Fibroblast of lung (primary cell): Measurements from ENCODE around the gene SLMAP. TPM values are rescaled to one million over a fixed set of nuclear protein-coding genes. Genes with fewer than 3 reads are reported as not detected.

Source experiments
- DNase-seq, 2 donors: peaks; one replicate each; pipeline versions ENCODE4 v3.0.0 to v3.0.0-alpha.2; 2010; ENCODE audit warnings: low read depth in 2 of 2
- H2AFZ ChIP-seq: 2 replicates; pipeline ENCODE4 v1.5.1; 2012; ENCODE audit warnings: low read length, control low read depth, inconsistent platforms
- H3K27ac ChIP-seq: 2 replicates; pipeline ENCODE4 v1.5.1; 2011; ENCODE audit warnings: low read length, control low read depth; ENCODE audit not compliant: insufficient read depth
- H3K27me3 ChIP-seq: 2 replicates; pipeline ENCODE4 v1.5.1; 2011; ENCODE audit warnings: mild to moderate bottlenecking, low read length; ENCODE audit not compliant: control insufficient read depth, insufficient read depth
- H3K36me3 ChIP-seq: 2 replicates; pipeline ENCODE4 v1.5.1; 2011; ENCODE audit warnings: low read length; ENCODE audit not compliant: control insufficient read depth, insufficient read depth
- H3K4me1 ChIP-seq: 2 replicates; pipeline ENCODE4 v1.5.1; 2011; ENCODE audit warnings: low read length; ENCODE audit not compliant: control insufficient read depth, insufficient read depth; ENCODE audit errors: extremely low read depth
- H3K4me2 ChIP-seq: 2 replicates; pipeline ENCODE4 v1.5.1; 2011; ENCODE audit warnings: low read length, control low read depth; ENCODE audit not compliant: insufficient read depth; ENCODE audit errors: extremely low read depth
- H3K4me3 ChIP-seq, 4 experiments: fragments of 200-600 bp in 1 of 4; sonication (generic) in 1 of 4; replicated peaks in 1 of 4; 2 replicates each; pipeline ENCODE4 v1.5.1; 2011 to 2016; ENCODE audit warnings: low read length in 4 of 4, low read depth in 3 of 4, mild to moderate bottlenecking in 3 of 4, control low read depth in 2 of 4, inconsistent platforms in 1 of 4, mixed read lengths in 1 of 4; ENCODE audit not compliant: insufficient read depth in 1 of 4; ENCODE audit errors: control extremely low read depth in 1 of 4
- H3K79me2 ChIP-seq: 2 replicates; pipeline ENCODE4 v1.5.1; 2012; ENCODE audit warnings: mild to moderate bottlenecking, low read length, inconsistent platforms; ENCODE audit not compliant: control insufficient read depth, insufficient read depth
- H3K9ac ChIP-seq: 2 replicates; pipeline ENCODE4 v1.5.1; 2011; ENCODE audit warnings: mild to moderate bottlenecking, low read length, control low read depth; ENCODE audit not compliant: insufficient read depth
- H3K9me3 ChIP-seq: 2 replicates; pipeline ENCODE4 v1.5.1; 2012; ENCODE audit warnings: low read depth, low read length; ENCODE audit not compliant: control insufficient read depth, insufficient read depth
- H4K20me1 ChIP-seq: 2 replicates; pipeline ENCODE4 v1.5.1; 2011; ENCODE audit warnings: low read length; ENCODE audit not compliant: control insufficient read depth, insufficient read depth; ENCODE audit errors: extremely low read depth
- CTCF ChIP-seq, 2 donors: IDR thresholded peaks in 1 of 2; conservative IDR thresholded peaks in 1 of 2; 1 replicate in 1 of 2; 2 replicates in 1 of 2; pipeline ENCODE4 v1.5.1; 2011 to 2012; ENCODE audit warnings: low read length in 2 of 2, control low read depth in 1 of 2, inconsistent platforms in 1 of 2, low read depth in 1 of 2, mild to moderate bottlenecking in 1 of 2
- EZH2 ChIP-seq: IDR thresholded peaks from 2 replicates; pipeline ENCODE4 v1.5.1; 2012; ENCODE audit warnings: low read length, control low read depth, mild to moderate bottlenecking; ENCODE audit errors: missing control alignments
- polyA plus RNA-seq, 2 donors: library from polyadenylated mRNA; depleted of rRNA in 1 of 2; stranded (reverse) in 1 of 2; unstranded in 1 of 2; fragments of >200 nt; gene quantifications; 2 replicates each; pipeline ENCODE4 v1.2.1, GENCODE V29; 2011 to 2012; ENCODE audit warnings: missing spikeins in 1 of 2
- total RNA-seq: library from RNA; depleted of rRNA; stranded (reverse); fragments of >200 nt; gene quantifications from 2 replicates; pipeline ENCODE4 v1.2.1, GENCODE V29; 2014

Gene SLMAP
- total and polyA plus RNA-seq, 2 donors (not counting 1 experiment from before 2014, with no cell fraction given) = 35.3 to 55.5 TPM

GRCh38 chr3:57809609-57809968, 53.5 kb downstream of the SLMAP start:
- Histone ChIP-seq H3K27me3 (no peaks in the 10 kb centered on the region), H3K4me1 (no peaks in the 10 kb centered on the region), H3K27ac (no peak overlapping the region), H4K20me1 (no peaks in the 10 kb centered on the region), H3K4me3 (no peak overlapping the region), H3K36me3 (no peaks in the 10 kb centered on the region), H3K9ac (no peak overlapping the region), H2AFZ (no peak overlapping the region), H3K79me2 (peaks cover 41% of the 10 kb centered on the region), H3K9me3 (no peaks in the 10 kb centered on the region), H3K4me2 (no peak overlapping the region)
- TF ChIP-seq CTCF (conservative IDR thresholded peaks at IDR 0.05 in 1 of 2, IDR thresholded peaks at IDR 0.05 in 1 of 2; ENCODE audit: low read depth in 1 of 2, low read length in 2 of 2) (no peak), EZH2 (no peak)
- DNase-seq = no peak

- H3K9ac ChIP-seq = no peak overlapping the region
- no peaks in the 10 kb centered on the region for H3K27me3 ChIP-seq
- no peaks in the 10 kb centered on the region for H3K36me3 ChIP-seq
- H3K4me1 ChIP-seq = no peaks in the 10 kb centered on the region
- no peak overlapping the region for H3K4me2 ChIP-seq
- H3K4me3 ChIP-seq = no peak overlapping the region
- TF ChIP-seq EZH2 (no peak), CTCF (conservative IDR thresholded peaks at IDR 0.05 in 1 of 2, IDR thresholded peaks at IDR 0.05 in 1 of 2; ENCODE audit: low read depth in 1 of 2, low read length in 2 of 2) (no peak)
- no peaks in the 10 kb centered on the region for H4K20me1 ChIP-seq
- DNase-seq = no peak
- peaks cover 43% of the 10 kb centered on the region for H3K79me2 ChIP-seq
- no peaks in the 10 kb centered on the region for H3K9me3 ChIP-seq
- H3K27ac ChIP-seq = no peak overlapping the region
- H2AFZ ChIP-seq = no peak overlapping the region
These were observed 53.9 kb downstream of the SLMAP start for GRCh38 chr3:57810048-57810447.

- no peaks in the 10 kb centered on the region for H3K27me3 ChIP-seq
- H3K9me3 ChIP-seq = no peaks in the 10 kb centered on the region
- no peak overlapping the region for H3K4me3 ChIP-seq
- no peak overlapping the region for H3K4me2 ChIP-seq
- no peak for DNase-seq
- H3K27ac ChIP-seq = no peak overlapping the region
- peaks cover 42% of the 10 kb centered on the region for H3K79me2 ChIP-seq
- no peak overlapping the region for H2AFZ ChIP-seq
- no peak overlapping the region for H3K9ac ChIP-seq
- no peak for TF ChIP-seq CTCF (conservative IDR thresholded peaks at IDR 0.05 in 1 of 2, IDR thresholded peaks at IDR 0.05 in 1 of 2; ENCODE audit: low read depth in 1 of 2, low read length in 2 of 2)
- TF ChIP-seq EZH2 = no peak
- no peaks in the 10 kb centered on the region for H3K36me3 ChIP-seq
- no peaks in the 10 kb centered on the region for H4K20me1 ChIP-seq
- no peaks in the 10 kb centered on the region for H3K4me1 ChIP-seq
These were observed 54.5 kb downstream of the SLMAP start for GRCh38 chr3:57810471-57811137.
